A549 (cell line): ENCODE measurements around the gene ZNF536. TPM values are rescaled to one million over a fixed set of nuclear protein-coding genes. Genes with fewer than 3 reads are reported as not detected.

Experiments used
- ATAC-seq, 2 experiments: fragments of 200-7000 bp in 1 of 2; fragments of >200 bp in 1 of 2; cut with Nextera tagmentation in 1 of 2; cut with Tn5 transposase in 1 of 2; 3 replicates each; pipeline versions ENCODE4 v1.8.0 to v1.9.1; 2018 to 2020; ENCODE audit warnings: mild to moderate bottlenecking in 1 of 2, moderate library complexity in 1 of 2
- CTCF ChIA-PET: fragments of 300-600 bp; sonication (Branson Sonifier 250); formaldehyde crosslinking; extraction: SDS; loops from one replicate; lab custom pipeline; 2021; ENCODE audit warnings: antibody characterized with exemption, inconsistent platforms; lab: Yijun Ruan, JAX
- POLR2A ChIA-PET: fragments of 350-600 bp; formaldehyde crosslinking; extraction: SDS; loops from one replicate; lab custom pipeline; 2021; ENCODE audit warnings: antibody characterized with exemption, inconsistent platforms; lab: Yijun Ruan, JAX
- DNase-seq, 2 experiments: peaks; one replicate each; pipeline versions ENCODE4 v3.0.0 to v3.0.0-alpha.2; 2011 to 2016; ENCODE audit warnings: low read depth in 1 of 2, low spot score in 1 of 2
- FAIRE-seq: peaks from 2 replicates; lab custom pipeline; 2011; peaks lifted over from hg19 to GRCh38; lab: Jason Lieb, UNC
- H3K27ac ChIP-seq, 2 experiments: fragments of >200 bp; sonication (Bioruptor Twin); formaldehyde crosslinking; 3 replicates each; pipeline ENCODE4 v1.5.1; 2016 to 2017
- H3K4me1 ChIP-seq: fragments of >200 bp; sonication (Bioruptor Twin); formaldehyde crosslinking; 3 replicates; pipeline ENCODE4 v1.6.1; 2016
- H3K4me2 ChIP-seq: fragments of >200 bp; sonication (Bioruptor Twin); formaldehyde crosslinking; 3 replicates; pipeline ENCODE4 v1.6.1; 2016
- H3K4me3 ChIP-seq: fragments of >200 bp; sonication (Bioruptor Twin); formaldehyde crosslinking; 3 replicates; pipeline ENCODE4 v1.5.1; 2016
- H3K9me3 ChIP-seq: fragments of >200 bp; sonication (Bioruptor Twin); formaldehyde crosslinking; 3 replicates; pipeline ENCODE4 v1.6.1; 2016
- BHLHE40 ChIP-seq: IDR thresholded peaks from 2 replicates; pipeline ENCODE4 v1.6.1; 2012; ENCODE audit warnings: low read depth, low read length, inconsistent platforms
- CBX8 ChIP-seq: fragments of 200-600 bp; sonication (generic); IDR thresholded peaks from 2 replicates; pipeline ENCODE4 v1.6.1; 2016
- CEBPB ChIP-seq, 2 experiments: fragments of >200 bp in 1 of 2; sonication (Bioruptor Twin) in 1 of 2; formaldehyde crosslinking in 1 of 2; IDR thresholded peaks; 2 replicates each; pipeline ENCODE4 v1.6.1; 2012 to 2016
- ESRRA ChIP-seq: fragments of 150-350 bp; IDR thresholded peaks from 2 replicates; pipeline ENCODE4 v1.6.1; 2014; ENCODE audit warnings: mild to moderate bottlenecking, low read length, borderline replicate concordance
- FOXS1 ChIP-seq: fragments of 250-450 bp; sonication (Bioruptor Pico); IDR thresholded peaks from 2 replicates; pipeline ENCODE4 v1.5.0; 2020; ENCODE audit warnings: mild to moderate bottlenecking, moderate library complexity
- HEYL ChIP-seq: fragments of 250-450 bp; sonication (Bioruptor Pico); IDR thresholded peaks from 2 replicates; pipeline ENCODE4 v1.8.0; 2021; ENCODE audit warnings: mild to moderate bottlenecking, moderate library complexity
- HOXA7 ChIP-seq: fragments of 250-450 bp; sonication (Bioruptor Pico); IDR thresholded peaks from 2 replicates; pipeline ENCODE4 v1.5.0; 2020; ENCODE audit warnings: mild to moderate bottlenecking, moderate library complexity
- KDM1A ChIP-seq: fragments of 200-600 bp; sonication (generic); IDR thresholded peaks from 2 replicates; pipeline ENCODE4 v1.6.1; 2016; ENCODE audit warnings: low read depth, mild to moderate bottlenecking
- NR3C1 ChIP-seq: fragments of >200 bp; sonication (Bioruptor Twin); formaldehyde crosslinking; IDR thresholded peaks from 3 replicates; pipeline ENCODE4 v1.6.1; 2017
- RARB ChIP-seq: fragments of 250-450 bp; sonication (Bioruptor Pico); IDR thresholded peaks from 2 replicates; pipeline ENCODE4 v1.8.0; 2021; ENCODE audit warnings: mild to moderate bottlenecking, moderate library complexity
- RCOR1 ChIP-seq: fragments of 150-350 bp; IDR thresholded peaks from 2 replicates; pipeline ENCODE4 v1.6.1; 2014; ENCODE audit warnings: antibody characterized with exemption, low read length, low read depth
- SMC3 ChIP-seq: fragments of >200 bp; sonication (Bioruptor Twin); formaldehyde crosslinking; IDR thresholded peaks from 3 replicates; pipeline ENCODE4 v1.6.1; 2018; ENCODE audit warnings: inconsistent platforms
- ZFP36 ChIP-seq: fragments of 450-650 bp; IDR thresholded peaks from 2 replicates; pipeline ENCODE4 v1.6.1; 2014; ENCODE audit warnings: borderline replicate concordance; ENCODE audit not compliant: partially characterized antibody
- WGBS: methylation state at CpG from one replicate; pipeline ENCODE4 v1.1.6; 2017; ENCODE audit errors: missing lambda C conversion rate; 5-methylcytosine and 5-hydroxymethylcytosine counted together
- polyA plus RNA-seq, 4 experiments: library from polyadenylated mRNA; depleted of rRNA in 3 of 4; stranded (reverse); fragments of >200 nt; fragmentation: RNase III in 1 of 4; extraction: RNeasy Plus Mini Kit Qiagen cat#74134 plus additional on column Dnase treatment in 1 of 4; gene quantifications; 2 replicates in 3 of 4; 3 replicates in 1 of 4; pipeline ENCODE4 v1.2.3, GENCODE V29; 2011 to 2017
- TF ChIP-seq, protein P1 (sequence below): fragments of >200 bp; sonication (Bioruptor Twin); formaldehyde crosslinking; IDR thresholded peaks from 3 replicates; pipeline ENCODE4 v1.6.1; 2016
- TF ChIP-seq, protein P2 (sequence below): IDR thresholded peaks from 2 replicates; pipeline ENCODE4 v1.6.1; 2012; ENCODE audit warnings: low read depth, borderline replicate concordance
- TF ChIP-seq, protein P3 (sequence below): IDR thresholded peaks from 2 replicates; pipeline ENCODE4 v1.6.1; 2012
- TF ChIP-seq, protein P4 (sequence below): fragments of 250-450 bp; sonication (Bioruptor Pico); IDR thresholded peaks from 2 replicates; pipeline ENCODE4 v1.5.0; 2021; ENCODE audit warnings: mild to moderate bottlenecking, moderate library complexity, borderline replicate concordance

ZNF536 gene
- polyA plus RNA-seq, 2 of the 4 experiments (the other 2 are of a cell fraction), result not detected

DNA sequence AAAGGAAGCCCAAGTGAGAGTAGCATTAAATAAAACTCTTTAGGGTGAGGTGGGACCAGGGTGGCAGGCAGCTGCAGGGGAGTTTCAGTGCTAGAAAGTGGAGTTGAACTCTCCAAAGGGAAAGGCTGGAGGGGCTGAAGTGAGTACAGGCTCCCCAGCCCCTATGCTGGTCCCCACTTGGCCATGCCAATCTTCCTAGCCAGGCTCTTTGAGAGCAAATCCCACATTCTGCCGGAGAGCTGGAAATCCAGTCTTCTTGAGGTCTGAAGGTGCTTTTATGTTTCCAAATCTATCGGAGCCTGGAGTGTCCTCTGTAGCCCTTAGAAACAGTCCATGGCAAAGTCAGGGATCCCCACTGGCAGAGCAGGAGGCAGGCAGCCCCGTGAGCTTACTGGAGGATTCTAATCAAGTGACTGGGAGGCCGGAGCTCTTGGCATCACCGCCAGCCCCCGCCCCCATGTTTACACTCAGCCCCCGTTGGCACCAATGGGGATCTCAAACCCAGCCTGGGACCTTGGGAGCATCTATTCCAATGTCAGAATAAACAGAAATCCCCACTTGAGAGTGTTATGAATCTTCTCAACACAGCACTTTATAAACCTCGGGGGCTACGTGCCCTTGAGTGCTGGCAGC, 18.3 kb downstream of the ZNF536 start:
- ATAC-seq (no peak), FAIRE-seq (no peak), DNase-seq (no peak)
- POLR2A ChIA-PET, result no interaction called here
- H3K4me1 ChIP-seq, result no peaks in the 10 kb centered on the region
- no peak overlapping the region for H3K4me3 ChIP-seq
- H3K27ac ChIP-seq, result no peak overlapping the region
- CTCF ChIA-PET, result interaction anchor here (0.5 to 0.9 kb wide), 2 partner anchors 13 to 311 kb away, joined by 3 read pairs; no protein-coding TSS in a partner anchor
- TF ChIP-seq BHLHE40 (no peak), HEYL (CRISPR knock-in tag) (no peak), ZFP36 (no peak), CBX8 (no peak)
- TF ChIP-seq, protein P1, sequence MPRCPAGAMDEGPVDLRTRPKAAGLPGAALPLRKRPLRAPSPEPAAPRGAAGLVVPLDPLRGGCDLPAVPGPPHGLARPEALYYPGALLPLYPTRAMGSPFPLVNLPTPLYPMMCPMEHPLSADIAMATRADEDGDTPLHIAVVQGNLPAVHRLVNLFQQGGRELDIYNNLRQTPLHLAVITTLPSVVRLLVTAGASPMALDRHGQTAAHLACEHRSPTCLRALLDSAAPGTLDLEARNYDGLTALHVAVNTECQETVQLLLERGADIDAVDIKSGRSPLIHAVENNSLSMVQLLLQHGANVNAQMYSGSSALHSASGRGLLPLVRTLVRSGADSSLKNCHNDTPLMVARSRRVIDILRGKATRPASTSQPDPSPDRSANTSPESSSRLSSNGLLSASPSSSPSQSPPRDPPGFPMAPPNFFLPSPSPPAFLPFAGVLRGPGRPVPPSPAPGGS, result no peak
- TF ChIP-seq, protein P2, sequence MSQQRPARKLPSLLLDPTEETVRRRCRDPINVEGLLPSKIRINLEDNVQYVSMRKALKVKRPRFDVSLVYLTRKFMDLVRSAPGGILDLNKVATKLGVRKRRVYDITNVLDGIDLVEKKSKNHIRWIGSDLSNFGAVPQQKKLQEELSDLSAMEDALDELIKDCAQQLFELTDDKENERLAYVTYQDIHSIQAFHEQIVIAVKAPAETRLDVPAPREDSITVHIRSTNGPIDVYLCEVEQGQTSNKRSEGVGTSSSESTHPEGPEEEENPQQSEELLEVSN, result no peak
- H3K9me3 ChIP-seq, result no peaks in the 10 kb centered on the region
- 5% methylated on average over 9 of the region's 9 CpGs for WGBS
- no peak overlapping the region for H3K4me2 ChIP-seq

DNA sequence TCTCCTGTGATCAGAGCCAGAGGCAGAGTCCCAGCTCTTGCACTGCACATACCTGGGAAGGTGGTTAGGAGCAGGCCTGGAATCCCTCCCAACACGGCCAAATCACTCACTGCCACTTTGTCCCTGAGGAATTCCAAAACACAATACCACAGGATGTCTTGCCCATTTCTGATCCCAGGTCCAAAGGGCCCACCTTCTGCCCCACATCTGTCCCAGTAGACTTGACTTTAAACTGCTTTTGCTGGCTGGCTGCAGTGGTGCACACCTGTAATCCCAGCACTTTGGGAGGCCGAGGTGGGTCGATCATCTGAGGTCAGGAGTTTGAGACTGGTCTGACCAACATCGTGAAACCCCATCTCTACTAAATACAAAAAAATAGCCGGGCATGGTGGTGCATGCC, 18.9 kb downstream of the ZNF536 start:
- 15% methylated on average over 5 of the region's 5 CpGs for WGBS
- Histone ChIP-seq H3K27ac (no peak overlapping the region), H3K9me3 (no peaks in the 10 kb centered on the region), H3K4me2 (no peak overlapping the region), H3K4me3 (no peak overlapping the region), H3K4me1 (no peaks in the 10 kb centered on the region)
- ATAC-seq, result no peak
- POLR2A ChIA-PET, result no interaction called here
- TF ChIP-seq RCOR1 (no peak), ESRRA (no peak), KDM1A (no peak), SMC3 (no peak), CBX8 (no peak), HOXA7 (no peak), CEBPB (IDR thresholded peaks at IDR 0.05) (no peak), HEYL (CRISPR knock-in tag) (no peak), FOXS1 (no peak), NR3C1 (no peak), RARB (CRISPR knock-in tag) (no peak)
- TF ChIP-seq, protein P3, sequence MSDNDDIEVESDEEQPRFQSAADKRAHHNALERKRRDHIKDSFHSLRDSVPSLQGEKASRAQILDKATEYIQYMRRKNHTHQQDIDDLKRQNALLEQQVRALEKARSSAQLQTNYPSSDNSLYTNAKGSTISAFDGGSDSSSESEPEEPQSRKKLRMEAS, result no peak
- TF ChIP-seq, protein P1, result no peak
- TF ChIP-seq, protein P4, sequence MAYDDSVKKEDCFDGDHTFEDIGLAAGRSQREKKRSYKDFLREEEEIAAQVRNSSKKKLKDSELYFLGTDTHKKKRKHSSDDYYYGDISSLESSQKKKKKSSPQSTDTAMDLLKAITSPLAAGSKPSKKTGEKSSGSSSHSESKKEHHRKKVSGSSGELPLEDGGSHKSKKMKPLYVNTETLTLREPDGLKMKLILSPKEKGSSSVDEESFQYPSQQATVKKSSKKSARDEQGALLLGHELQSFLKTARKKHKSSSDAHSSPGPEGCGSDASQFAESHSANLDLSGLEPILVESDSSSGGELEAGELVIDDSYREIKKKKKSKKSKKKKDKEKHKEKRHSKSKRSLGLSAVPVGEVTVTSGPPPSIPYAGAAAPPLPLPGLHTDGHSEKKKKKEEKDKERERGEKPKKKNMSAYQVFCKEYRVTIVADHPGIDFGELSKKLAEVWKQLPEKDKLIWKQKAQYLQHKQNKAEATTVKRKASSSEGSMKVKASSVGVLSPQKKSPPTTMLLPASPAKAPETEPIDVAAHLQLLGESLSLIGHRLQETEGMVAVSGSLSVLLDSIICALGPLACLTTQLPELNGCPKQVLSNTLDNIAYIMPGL, result no peak
- CTCF ChIA-PET, result interaction anchor here (0.5 kb wide), 1 partner anchor 312 kb away, joined by 3 read pairs; no protein-coding TSS in a partner anchor
- no peak for DNase-seq
- no peak for FAIRE-seq
